ENCODE measurements around the gene KAZN. TPM values are rescaled to one million over a fixed set of nuclear protein-coding genes. Genes with fewer than 3 reads are reported as not detected.

Gene KAZN
- polyA plus RNA-seq, 1 of the 3 experiments (the other 2 are of a cell fraction), result 6.8 TPM

DNA sequence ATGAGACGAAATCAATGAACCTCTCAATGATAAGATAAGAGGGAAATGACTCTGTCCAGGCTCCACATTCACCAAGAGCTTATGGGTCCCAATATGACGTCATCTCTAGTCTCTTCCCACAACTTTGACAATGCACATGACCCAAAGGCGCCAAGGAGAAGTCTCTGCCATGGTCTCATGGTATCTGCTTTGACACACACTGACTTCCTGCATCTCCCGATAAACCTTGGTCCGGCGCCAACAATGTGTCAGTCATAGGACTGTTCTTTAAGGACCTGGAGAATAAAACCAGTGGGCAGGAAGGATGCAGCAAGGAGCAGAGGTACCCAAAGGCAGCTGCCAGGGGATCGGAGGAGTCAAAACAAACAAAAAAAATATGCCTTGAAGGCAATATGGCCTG lies 508.1 kb downstream of the KAZN start:
- no peaks in the 10 kb centered on the region for H3K79me2 ChIP-seq (ENCODE audit: insufficient read depth)
- no peaks in the 10 kb centered on the region for H3K27me3 ChIP-seq (ENCODE audit: insufficient read depth)
- H3K9me3 ChIP-seq, result no peaks in the 10 kb centered on the region
- H3K9me2 ChIP-seq, result no peaks in the 10 kb centered on the region
- no peak overlapping the region for H2AFZ ChIP-seq (ENCODE audit: low read depth)
- no peaks in the 10 kb centered on the region for H3K36me3 ChIP-seq (replicated peaks in 1 of 2; ENCODE audit: control insufficient read depth in 1 of 2, insufficient read depth in 2 of 2, low read length in 1 of 2)
- WGBS (ENCODE audit: low lambda C conversion rate), result 36% methylated on average over 7 of the region's 7 CpGs
- H3K9ac ChIP-seq, result no peak overlapping the region
- TF ChIP-seq, protein P1, sequence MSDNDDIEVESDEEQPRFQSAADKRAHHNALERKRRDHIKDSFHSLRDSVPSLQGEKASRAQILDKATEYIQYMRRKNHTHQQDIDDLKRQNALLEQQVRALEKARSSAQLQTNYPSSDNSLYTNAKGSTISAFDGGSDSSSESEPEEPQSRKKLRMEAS (IDR thresholded peaks at IDR 0.05; ENCODE audit: low read depth), result no peak
- no peak for TF ChIP-seq REST (IDR thresholded peaks at IDR 0.05; ENCODE audit: low read depth, low read length)
- no peak for TF ChIP-seq EP300 (IDR thresholded peaks at IDR 0.05; ENCODE audit: borderline replicate concordance in 1 of 2, low read depth in 1 of 2, low read length in 1 of 2)
- TF ChIP-seq IRF3 (IDR thresholded peaks at IDR 0.05; ENCODE audit: low read depth, low read length), result no peak
- TF ChIP-seq, protein P2, sequence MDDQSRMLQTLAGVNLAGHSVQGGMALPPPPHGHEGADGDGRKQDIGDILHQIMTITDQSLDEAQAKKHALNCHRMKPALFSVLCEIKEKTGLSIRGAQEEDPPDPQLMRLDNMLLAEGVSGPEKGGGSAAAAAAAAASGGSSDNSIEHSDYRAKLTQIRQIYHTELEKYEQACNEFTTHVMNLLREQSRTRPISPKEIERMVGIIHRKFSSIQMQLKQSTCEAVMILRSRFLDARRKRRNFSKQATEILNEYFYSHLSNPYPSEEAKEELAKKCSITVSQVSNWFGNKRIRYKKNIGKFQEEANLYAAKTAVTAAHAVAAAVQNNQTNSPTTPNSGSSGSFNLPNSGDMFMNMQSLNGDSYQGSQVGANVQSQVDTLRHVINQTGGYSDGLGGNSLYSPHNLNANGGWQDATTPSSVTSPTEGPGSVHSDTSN (IDR thresholded peaks at IDR 0.05), result peak; percentile 46; the same call in 1 of the 2 replicates
- TF ChIP-seq NRF1 (IDR thresholded peaks at IDR 0.05; ENCODE audit: low read depth, low read length), result no peak
- TF ChIP-seq SMC3 (IDR thresholded peaks at IDR 0.05; ENCODE audit: low read depth, low read length), result no peak
- ChIA-PET CTCF (interaction anchor here (1.0 to 1.3 kb wide), 2 partner anchors 45 to 60 kb away, joined by 3 read pairs; no protein-coding TSS in a partner anchor), POLR2A (no interaction called here)
- no peak overlapping the region for H3K4me3 ChIP-seq (ENCODE audit: low read depth in 2 of 2, low read length in 1 of 2)
- H4K20me1 ChIP-seq (ENCODE audit: insufficient read depth), result no peaks in the 10 kb centered on the region
- DNase-seq, result no peak
- H3K4me2 ChIP-seq, result no peak overlapping the region
- H3K27ac ChIP-seq (ENCODE audit: low read depth in 2 of 2, low read length in 1 of 2), result no peak overlapping the region
- H3F3A ChIP-seq (replicated peaks; ENCODE audit: insufficient read depth), result no peaks in the 10 kb centered on the region
- peaks cover 0 to 6% of the 10 kb centered on the region in 2 experiments; a peak in 1 of 4 replicates for H3K4me1 ChIP-seq (ENCODE audit: control insufficient read depth in 1 of 2, insufficient read depth in 2 of 2, low read depth in 1 of 2, low read length in 1 of 2)

GRCh38 chr1:15107058-15107687 lies 508.7 kb downstream of the KAZN start:
- H3K4me3 ChIP-seq (ENCODE audit: low read depth in 2 of 2, low read length in 1 of 2), result no peak overlapping the region
- H3F3A ChIP-seq (replicated peaks; ENCODE audit: insufficient read depth), result no peaks in the 10 kb centered on the region
- no peak overlapping the region for H3K27ac ChIP-seq (ENCODE audit: low read depth in 2 of 2, low read length in 1 of 2)
- no peak overlapping the region for H3K4me2 ChIP-seq
- ChIA-PET POLR2A (no interaction called here), CTCF (interaction anchor here (0.9 to 1.7 kb wide), 5 partner anchors 9 to 60 kb away, joined by 3 to 4 read pairs (median 3); partner anchors contain the start of gene TMEM51)
- WGBS (ENCODE audit: low lambda C conversion rate), result 73% methylated on average over 1 of the region's 1 CpG
- no peaks in the 10 kb centered on the region for H3K79me2 ChIP-seq (ENCODE audit: insufficient read depth)
- no peaks in the 10 kb centered on the region for H4K20me1 ChIP-seq (ENCODE audit: insufficient read depth)
- H3K9me2 ChIP-seq, result no peaks in the 10 kb centered on the region
- no peaks in the 10 kb centered on the region for H3K27me3 ChIP-seq (ENCODE audit: insufficient read depth)
- H3K9ac ChIP-seq, result no peak overlapping the region
- H3K4me1 ChIP-seq (ENCODE audit: control insufficient read depth in 1 of 2, insufficient read depth in 2 of 2, low read depth in 1 of 2, low read length in 1 of 2), result peaks cover 0 to 6% of the 10 kb centered on the region in 2 experiments; a peak in 1 of 4 replicates
- no peaks in the 10 kb centered on the region for H3K9me3 ChIP-seq
- no peak for DNase-seq
- H2AFZ ChIP-seq (ENCODE audit: low read depth), result no peak overlapping the region
- no peaks in the 10 kb centered on the region for H3K36me3 ChIP-seq (replicated peaks in 1 of 2; ENCODE audit: control insufficient read depth in 1 of 2, insufficient read depth in 2 of 2, low read length in 1 of 2)
- no peak for TF ChIP-seq EZH2phosphoT487 (IDR thresholded peaks at IDR 0.05; ENCODE audit: borderline replicate concordance, low read depth)
- no peak for TF ChIP-seq SIN3A (IDR thresholded peaks at IDR 0.05; ENCODE audit: borderline replicate concordance, low read depth, low read length)
- TF ChIP-seq MEF2A (IDR thresholded peaks at IDR 0.05; ENCODE audit: borderline replicate concordance, low read depth), result no peak
- no peak for TF ChIP-seq RCOR1 (IDR thresholded peaks at IDR 0.05; ENCODE audit: low read length)
- no peak for TF ChIP-seq ZBTB33 (IDR thresholded peaks at IDR 0.05; ENCODE audit: borderline replicate concordance, low read depth)
- TF ChIP-seq REST (IDR thresholded peaks at IDR 0.05; ENCODE audit: low read depth, low read length), result no peak
- TF ChIP-seq GABPA (IDR thresholded peaks at IDR 0.05; ENCODE audit: low read depth), result no peak
